H1 (cell line): ENCODE measurements around the gene INPP5J.

Experiments used
- CHD1 ChIP-seq: IDR thresholded peaks from 2 replicates; pipeline ENCODE4 v1.6.1; 2012; ENCODE audit warnings: low read depth, low read length, improper control_type of control experiment
- EZH2 ChIP-seq: fragments of 200-600 bp; sonication (generic); IDR thresholded peaks from 2 replicates; pipeline ENCODE4 v1.7.1; 2012; ENCODE audit warnings: low read depth, mild to moderate bottlenecking, moderate library complexity, low read length, inconsistent platforms; ENCODE audit not compliant: severe bottlenecking
- POU5F1 ChIP-seq: IDR thresholded peaks from 2 replicates; pipeline ENCODE4 v1.6.1; 2011; ENCODE audit warnings: low read depth, mild to moderate bottlenecking, low read length, moderate library complexity
- RBBP5 ChIP-seq: IDR thresholded peaks from 2 replicates; pipeline ENCODE4 v1.7.1; 2012; ENCODE audit warnings: low read depth, mild to moderate bottlenecking, inconsistent platforms, low read length, moderate library complexity, borderline replicate concordance
- ZNF274 ChIP-seq: IDR thresholded peaks from 2 replicates; pipeline ENCODE4 v1.7.0; 2012; ENCODE audit warnings: low read length, borderline replicate concordance; ENCODE audit errors: extremely low read depth

DNA sequence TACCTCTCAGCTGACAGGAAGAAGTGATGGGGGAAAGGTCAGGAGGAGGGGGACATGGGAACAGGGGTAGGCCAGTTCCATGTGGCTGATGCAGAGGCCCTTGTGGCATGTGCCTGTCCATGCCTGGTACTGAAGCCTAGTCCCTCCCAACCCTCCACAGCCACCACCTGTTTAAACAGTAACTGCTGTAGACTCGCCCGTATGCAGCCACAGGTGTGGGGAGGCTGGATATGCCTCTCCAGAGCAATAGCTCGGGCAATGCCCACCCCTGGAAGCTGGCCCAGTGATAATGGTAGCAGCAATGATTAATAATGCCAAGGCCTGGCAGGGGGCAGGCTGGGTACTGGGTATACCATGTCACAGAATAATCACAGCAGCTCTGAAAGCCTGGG, 39.4 kb upstream of the INPP5J start:
- no peak for TF ChIP-seq EZH2
- no peak for TF ChIP-seq POU5F1
- no peak for TF ChIP-seq CHD1
- no peak for TF ChIP-seq RBBP5
- TF ChIP-seq ZNF274, result no peak
